Measurements from ENCODE around the gene TADA3. TPM values are rescaled to one million over a fixed set of nuclear protein-coding genes. Genes with fewer than 3 reads are reported as not detected.

The TADA3 gene
- total RNA-seq, 1 experiment from 2014 or later = 49.0 TPM

DNA sequence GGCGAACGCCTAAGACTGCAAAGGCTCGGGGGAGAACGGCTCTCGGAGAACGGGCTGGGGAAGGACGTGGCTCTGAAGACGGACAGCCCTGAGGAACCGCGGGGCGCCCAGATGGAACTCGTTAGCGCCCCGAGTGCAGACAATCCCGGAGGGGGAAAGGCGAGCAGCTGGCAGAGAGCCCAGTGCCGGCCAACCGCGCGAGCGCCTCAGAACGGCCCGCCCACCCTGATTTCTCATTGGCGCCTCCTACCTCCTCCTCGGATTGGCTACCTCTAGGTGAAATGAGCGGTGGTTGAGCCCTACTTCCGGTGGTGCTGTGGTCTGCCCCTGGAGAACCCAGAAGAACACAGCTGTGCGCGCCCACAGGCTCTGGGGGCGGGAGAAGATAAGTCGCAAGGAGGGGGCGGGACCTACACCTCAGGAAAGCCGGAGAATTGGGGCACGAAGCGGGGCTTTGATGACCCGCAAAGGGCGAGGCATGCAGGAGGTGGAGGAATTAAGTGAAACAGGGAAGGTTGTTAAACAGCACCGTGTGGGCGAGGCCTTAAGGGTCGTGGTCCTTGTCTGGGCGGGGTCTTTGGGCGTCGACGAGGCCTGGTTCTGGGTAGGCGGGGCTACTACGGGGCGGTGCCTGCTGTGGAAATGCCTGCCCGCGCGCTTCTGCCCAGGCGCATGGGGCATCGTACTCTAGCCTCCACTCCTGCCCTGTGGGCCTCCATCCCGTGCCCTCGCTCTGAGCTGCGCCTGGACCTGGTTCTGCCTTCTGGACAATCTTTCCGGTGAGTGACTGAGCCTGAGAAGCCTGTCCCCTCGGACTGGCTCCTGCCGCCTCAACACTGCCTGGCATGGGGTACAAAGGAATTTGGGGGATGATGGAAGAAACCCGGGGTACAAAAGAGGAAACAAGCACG is 42.4 kb downstream of the TADA3 start, which contains the start of gene OGG1 (continued):
- TF ChIP-seq, protein P1, sequence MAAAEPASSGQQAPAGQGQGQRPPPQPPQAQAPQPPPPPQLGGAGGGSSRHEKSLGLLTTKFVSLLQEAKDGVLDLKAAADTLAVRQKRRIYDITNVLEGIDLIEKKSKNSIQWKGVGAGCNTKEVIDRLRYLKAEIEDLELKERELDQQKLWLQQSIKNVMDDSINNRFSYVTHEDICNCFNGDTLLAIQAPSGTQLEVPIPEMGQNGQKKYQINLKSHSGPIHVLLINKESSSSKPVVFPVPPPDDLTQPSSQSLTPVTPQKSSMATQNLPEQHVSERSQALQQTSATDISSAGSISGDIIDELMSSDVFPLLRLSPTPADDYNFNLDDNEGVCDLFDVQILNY (CRISPR knock-in tag; IDR thresholded peaks at IDR 0.05) = 0 out of 2 replicates have a peak, but pooled peaks have one; percentile 22
- TF ChIP-seq SMAD4 (CRISPR knock-in tag; IDR thresholded peaks at IDR 0.05) (no peak), FOXJ3 (CRISPR knock-in tag; IDR thresholded peaks at IDR 0.05; ENCODE audit: borderline replicate concordance) (no peak), ZNF317 (CRISPR knock-in tag; IDR thresholded peaks at IDR 0.05; ENCODE audit: borderline replicate concordance, low read depth) (no peak), SOX15 (CRISPR knock-in tag; IDR thresholded peaks at IDR 0.05) (no peak), PRRX2 (CRISPR knock-in tag; IDR thresholded peaks at IDR 0.05) (no peak), ZNF138 (CRISPR knock-in tag; conservative IDR thresholded peaks at IDR 0.05) (no peak), NFE2L1 (CRISPR knock-in tag; IDR thresholded peaks at IDR 0.05) (no peak), NR2C2 (CRISPR knock-in tag; IDR thresholded peaks at IDR 0.05) (no peak), ZNF121 (CRISPR knock-in tag; IDR thresholded peaks at IDR 0.05) (peak; percentile 93), ESRRA (CRISPR knock-in tag; IDR thresholded peaks at IDR 0.05; ENCODE audit: borderline replicate concordance) (no peak)
- TF ChIP-seq, protein P2, sequence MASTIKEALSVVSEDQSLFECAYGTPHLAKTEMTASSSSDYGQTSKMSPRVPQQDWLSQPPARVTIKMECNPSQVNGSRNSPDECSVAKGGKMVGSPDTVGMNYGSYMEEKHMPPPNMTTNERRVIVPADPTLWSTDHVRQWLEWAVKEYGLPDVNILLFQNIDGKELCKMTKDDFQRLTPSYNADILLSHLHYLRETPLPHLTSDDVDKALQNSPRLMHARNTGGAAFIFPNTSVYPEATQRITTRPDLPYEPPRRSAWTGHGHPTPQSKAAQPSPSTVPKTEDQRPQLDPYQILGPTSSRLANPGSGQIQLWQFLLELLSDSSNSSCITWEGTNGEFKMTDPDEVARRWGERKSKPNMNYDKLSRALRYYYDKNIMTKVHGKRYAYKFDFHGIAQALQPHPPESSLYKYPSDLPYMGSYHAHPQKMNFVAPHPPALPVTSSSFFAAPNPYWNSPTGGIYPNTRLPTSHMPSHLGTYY (CRISPR knock-in tag; IDR thresholded peaks at IDR 0.05) = no peak
- TF ChIP-seq, protein P3, sequence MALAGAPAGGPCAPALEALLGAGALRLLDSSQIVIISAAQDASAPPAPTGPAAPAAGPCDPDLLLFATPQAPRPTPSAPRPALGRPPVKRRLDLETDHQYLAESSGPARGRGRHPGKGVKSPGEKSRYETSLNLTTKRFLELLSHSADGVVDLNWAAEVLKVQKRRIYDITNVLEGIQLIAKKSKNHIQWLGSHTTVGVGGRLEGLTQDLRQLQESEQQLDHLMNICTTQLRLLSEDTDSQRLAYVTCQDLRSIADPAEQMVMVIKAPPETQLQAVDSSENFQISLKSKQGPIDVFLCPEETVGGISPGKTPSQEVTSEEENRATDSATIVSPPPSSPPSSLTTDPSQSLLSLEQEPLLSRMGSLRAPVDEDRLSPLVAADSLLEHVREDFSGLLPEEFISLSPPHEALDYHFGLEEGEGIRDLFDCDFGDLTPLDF (CRISPR knock-in tag; IDR thresholded peaks at IDR 0.05) = no peak
- TF ChIP-seq, protein P4, sequence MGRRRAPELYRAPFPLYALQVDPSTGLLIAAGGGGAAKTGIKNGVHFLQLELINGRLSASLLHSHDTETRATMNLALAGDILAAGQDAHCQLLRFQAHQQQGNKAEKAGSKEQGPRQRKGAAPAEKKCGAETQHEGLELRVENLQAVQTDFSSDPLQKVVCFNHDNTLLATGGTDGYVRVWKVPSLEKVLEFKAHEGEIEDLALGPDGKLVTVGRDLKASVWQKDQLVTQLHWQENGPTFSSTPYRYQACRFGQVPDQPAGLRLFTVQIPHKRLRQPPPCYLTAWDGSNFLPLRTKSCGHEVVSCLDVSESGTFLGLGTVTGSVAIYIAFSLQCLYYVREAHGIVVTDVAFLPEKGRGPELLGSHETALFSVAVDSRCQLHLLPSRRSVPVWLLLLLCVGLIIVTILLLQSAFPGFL (CRISPR knock-in tag; IDR thresholded peaks at IDR 0.05; ENCODE audit: borderline replicate concordance) = no peak
- TF ChIP-seq, protein P5, sequence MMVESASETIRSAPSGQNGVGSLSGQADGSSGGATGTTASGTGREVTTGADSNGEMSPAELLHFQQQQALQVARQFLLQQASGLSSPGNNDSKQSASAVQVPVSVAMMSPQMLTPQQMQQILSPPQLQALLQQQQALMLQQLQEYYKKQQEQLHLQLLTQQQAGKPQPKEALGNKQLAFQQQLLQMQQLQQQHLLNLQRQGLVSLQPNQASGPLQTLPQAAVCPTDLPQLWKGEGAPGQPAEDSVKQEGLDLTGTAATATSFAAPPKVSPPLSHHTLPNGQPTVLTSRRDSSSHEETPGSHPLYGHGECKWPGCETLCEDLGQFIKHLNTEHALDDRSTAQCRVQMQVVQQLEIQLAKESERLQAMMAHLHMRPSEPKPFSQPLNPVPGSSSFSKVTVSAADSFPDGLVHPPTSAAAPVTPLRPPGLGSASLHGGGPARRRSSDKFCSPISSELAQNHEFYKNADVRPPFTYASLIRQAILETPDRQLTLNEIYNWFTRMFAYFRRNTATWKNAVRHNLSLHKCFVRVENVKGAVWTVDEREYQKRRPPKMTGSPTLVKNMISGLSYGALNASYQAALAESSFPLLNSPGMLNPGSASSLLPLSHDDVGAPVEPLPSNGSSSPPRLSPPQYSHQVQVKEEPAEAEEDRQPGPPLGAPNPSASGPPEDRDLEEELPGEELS (CRISPR knock-in tag; IDR thresholded peaks at IDR 0.05) = peak; percentile 68; the same call in 1 of the 2 replicates
- TF ChIP-seq, protein P6, sequence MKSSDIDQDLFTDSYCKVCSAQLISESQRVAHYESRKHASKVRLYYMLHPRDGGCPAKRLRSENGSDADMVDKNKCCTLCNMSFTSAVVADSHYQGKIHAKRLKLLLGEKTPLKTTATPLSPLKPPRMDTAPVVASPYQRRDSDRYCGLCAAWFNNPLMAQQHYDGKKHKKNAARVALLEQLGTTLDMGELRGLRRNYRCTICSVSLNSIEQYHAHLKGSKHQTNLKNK (CRISPR knock-in tag; IDR thresholded peaks at IDR 0.05) = no peak
- TF ChIP-seq, protein P7, sequence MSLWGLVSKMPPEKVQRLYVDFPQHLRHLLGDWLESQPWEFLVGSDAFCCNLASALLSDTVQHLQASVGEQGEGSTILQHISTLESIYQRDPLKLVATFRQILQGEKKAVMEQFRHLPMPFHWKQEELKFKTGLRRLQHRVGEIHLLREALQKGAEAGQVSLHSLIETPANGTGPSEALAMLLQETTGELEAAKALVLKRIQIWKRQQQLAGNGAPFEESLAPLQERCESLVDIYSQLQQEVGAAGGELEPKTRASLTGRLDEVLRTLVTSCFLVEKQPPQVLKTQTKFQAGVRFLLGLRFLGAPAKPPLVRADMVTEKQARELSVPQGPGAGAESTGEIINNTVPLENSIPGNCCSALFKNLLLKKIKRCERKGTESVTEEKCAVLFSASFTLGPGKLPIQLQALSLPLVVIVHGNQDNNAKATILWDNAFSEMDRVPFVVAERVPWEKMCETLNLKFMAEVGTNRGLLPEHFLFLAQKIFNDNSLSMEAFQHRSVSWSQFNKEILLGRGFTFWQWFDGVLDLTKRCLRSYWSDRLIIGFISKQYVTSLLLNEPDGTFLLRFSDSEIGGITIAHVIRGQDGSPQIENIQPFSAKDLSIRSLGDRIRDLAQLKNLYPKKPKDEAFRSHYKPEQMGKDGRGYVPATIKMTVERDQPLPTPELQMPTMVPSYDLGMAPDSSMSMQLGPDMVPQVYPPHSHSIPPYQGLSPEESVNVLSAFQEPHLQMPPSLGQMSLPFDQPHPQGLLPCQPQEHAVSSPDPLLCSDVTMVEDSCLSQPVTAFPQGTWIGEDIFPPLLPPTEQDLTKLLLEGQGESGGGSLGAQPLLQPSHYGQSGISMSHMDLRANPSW (CRISPR knock-in tag; conservative IDR thresholded peaks at IDR 0.05; ENCODE audit: low read depth) = no peak
- TF ChIP-seq, protein P8, sequence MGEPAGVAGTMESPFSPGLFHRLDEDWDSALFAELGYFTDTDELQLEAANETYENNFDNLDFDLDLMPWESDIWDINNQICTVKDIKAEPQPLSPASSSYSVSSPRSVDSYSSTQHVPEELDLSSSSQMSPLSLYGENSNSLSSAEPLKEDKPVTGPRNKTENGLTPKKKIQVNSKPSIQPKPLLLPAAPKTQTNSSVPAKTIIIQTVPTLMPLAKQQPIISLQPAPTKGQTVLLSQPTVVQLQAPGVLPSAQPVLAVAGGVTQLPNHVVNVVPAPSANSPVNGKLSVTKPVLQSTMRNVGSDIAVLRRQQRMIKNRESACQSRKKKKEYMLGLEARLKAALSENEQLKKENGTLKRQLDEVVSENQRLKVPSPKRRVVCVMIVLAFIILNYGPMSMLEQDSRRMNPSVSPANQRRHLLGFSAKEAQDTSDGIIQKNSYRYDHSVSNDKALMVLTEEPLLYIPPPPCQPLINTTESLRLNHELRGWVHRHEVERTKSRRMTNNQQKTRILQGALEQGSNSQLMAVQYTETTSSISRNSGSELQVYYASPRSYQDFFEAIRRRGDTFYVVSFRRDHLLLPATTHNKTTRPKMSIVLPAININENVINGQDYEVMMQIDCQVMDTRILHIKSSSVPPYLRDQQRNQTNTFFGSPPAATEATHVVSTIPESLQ (CRISPR knock-in tag; IDR thresholded peaks at IDR 0.05) = no peak
- TF ChIP-seq, protein P9, sequence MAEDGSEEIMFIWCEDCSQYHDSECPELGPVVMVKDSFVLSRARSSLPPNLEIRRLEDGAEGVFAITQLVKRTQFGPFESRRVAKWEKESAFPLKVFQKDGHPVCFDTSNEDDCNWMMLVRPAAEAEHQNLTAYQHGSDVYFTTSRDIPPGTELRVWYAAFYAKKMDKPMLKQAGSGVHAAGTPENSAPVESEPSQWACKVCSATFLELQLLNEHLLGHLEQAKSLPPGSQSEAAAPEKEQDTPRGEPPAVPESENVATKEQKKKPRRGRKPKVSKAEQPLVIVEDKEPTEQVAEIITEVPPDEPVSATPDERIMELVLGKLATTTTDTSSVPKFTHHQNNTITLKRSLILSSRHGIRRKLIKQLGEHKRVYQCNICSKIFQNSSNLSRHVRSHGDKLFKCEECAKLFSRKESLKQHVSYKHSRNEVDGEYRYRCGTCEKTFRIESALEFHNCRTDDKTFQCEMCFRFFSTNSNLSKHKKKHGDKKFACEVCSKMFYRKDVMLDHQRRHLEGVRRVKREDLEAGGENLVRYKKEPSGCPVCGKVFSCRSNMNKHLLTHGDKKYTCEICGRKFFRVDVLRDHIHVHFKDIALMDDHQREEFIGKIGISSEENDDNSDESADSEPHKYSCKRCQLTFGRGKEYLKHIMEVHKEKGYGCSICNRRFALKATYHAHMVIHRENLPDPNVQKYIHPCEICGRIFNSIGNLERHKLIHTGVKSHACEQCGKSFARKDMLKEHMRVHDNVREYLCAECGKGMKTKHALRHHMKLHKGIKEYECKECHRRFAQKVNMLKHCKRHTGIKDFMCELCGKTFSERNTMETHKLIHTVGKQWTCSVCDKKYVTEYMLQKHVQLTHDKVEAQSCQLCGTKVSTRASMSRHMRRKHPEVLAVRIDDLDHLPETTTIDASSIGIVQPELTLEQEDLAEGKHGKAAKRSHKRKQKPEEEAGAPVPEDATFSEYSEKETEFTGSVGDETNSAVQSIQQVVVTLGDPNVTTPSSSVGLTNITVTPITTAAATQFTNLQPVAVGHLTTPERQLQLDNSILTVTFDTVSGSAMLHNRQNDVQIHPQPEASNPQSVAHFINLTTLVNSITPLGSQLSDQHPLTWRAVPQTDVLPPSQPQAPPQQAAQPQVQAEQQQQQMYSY (CRISPR knock-in tag; IDR thresholded peaks at IDR 0.05) = 0 out of 2 replicates have a peak, but pooled peaks have one; percentile 10
- TF ChIP-seq, protein P10, sequence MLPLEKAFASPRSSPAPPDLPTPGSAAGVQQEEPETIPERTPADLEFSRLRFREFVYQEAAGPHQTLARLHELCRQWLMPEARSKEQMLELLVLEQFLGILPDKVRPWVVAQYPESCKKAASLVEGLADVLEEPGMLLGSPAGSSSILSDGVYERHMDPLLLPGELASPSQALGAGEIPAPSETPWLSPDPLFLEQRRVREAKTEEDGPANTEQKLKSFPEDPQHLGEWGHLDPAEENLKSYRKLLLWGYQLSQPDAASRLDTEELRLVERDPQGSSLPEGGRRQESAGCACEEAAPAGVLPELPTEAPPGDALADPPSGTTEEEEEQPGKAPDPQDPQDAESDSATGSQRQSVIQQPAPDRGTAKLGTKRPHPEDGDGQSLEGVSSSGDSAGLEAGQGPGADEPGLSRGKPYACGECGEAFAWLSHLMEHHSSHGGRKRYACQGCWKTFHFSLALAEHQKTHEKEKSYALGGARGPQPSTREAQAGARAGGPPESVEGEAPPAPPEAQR (CRISPR knock-in tag; IDR thresholded peaks at IDR 0.05) = no peak
